Measurements from ENCODE around the gene SNN.

- TF ChIP-seq EZH2 (IDR thresholded peaks at IDR 0.05; ENCODE audit: insufficient read depth, poor library complexity, severe bottlenecking) (no peak), EZH2phosphoT487 (IDR thresholded peaks at IDR 0.05; ENCODE audit: insufficient read depth, low read depth) (no peak)
Measured at GRCh38 chr16:11666103-11667055, 1.9 kb upstream of the SNN start.

Measured in GM23248 (cell line).